BLaER1 treated with 17β-estradiol and CSF1 and Interleukin-3, amounts not matched to agents 10 nM and 100 nM (cell line): ENCODE data around the gene MED15.

Experiments used
- H3K27ac ChIP-seq, 11 experiments: shearing (Covaris generic); formaldehyde crosslinking; 2 replicates each; pipeline ENCODE4 v1.8.1; 2022
- H3K27me3 ChIP-seq, 11 experiments: shearing (Covaris generic); formaldehyde crosslinking; 2 replicates each; pipeline ENCODE4 v1.8.1; 2022
- H3K36me3 ChIP-seq, 11 experiments: shearing (Covaris generic); formaldehyde crosslinking; 2 replicates each; pipeline ENCODE4 v1.8.1; 2022
- H3K4me1 ChIP-seq, 10 experiments: shearing (Covaris generic); formaldehyde crosslinking; 2 replicates each; pipeline ENCODE4 v1.8.1; 2022
- H3K4me2 ChIP-seq, 11 experiments: shearing (Covaris generic); formaldehyde crosslinking; 2 replicates each; pipeline ENCODE4 v1.8.1; 2022
- H3K4me3 ChIP-seq, 10 experiments: shearing (Covaris generic); formaldehyde crosslinking; 2 replicates each; pipeline ENCODE4 v1.8.1; 2022
- H3K9ac ChIP-seq, 11 experiments: shearing (Covaris generic); formaldehyde crosslinking; 2 replicates each; pipeline ENCODE4 v1.8.1; 2022
- H3K9me3 ChIP-seq, 11 experiments: shearing (Covaris generic); formaldehyde crosslinking; replicated peaks in 1 of 11; 2 replicates each; pipeline ENCODE4 v1.8.1; 2022
- H4K20me1 ChIP-seq, 11 experiments: shearing (Covaris generic); formaldehyde crosslinking; 2 replicates each; pipeline ENCODE4 v1.8.1; 2022
- Cebpa-rat ChIP-seq, 11 experiments: shearing (Covaris generic); IDR thresholded peaks; 2 replicates each; pipeline ENCODE4 v1.8.1; 2022

Gene MED15

GRCh38 chr22:20565761-20566160, 58.4 kb downstream of the MED15 start:
- TF ChIP-seq Cebpa-rat (IDR thresholded peaks at IDR 0.05): no peak
- peaks cover 70 to 98% (median 86%) of the 10 kb centered on the region in 11 experiments for H4K20me1 ChIP-seq
- peaks cover 18 to 35% (median 27%) of the 10 kb centered on the region in 10 experiments for H3K4me1 ChIP-seq
- no peaks in the 10 kb centered on the region for H3K27me3 ChIP-seq
- H3K36me3 ChIP-seq: peaks cover 91 to 100% (median 96%) of the 10 kb centered on the region in 11 experiments
- H3K27ac ChIP-seq: no peak overlapping the region
- no peak overlapping the region for H3K4me3 ChIP-seq
- H3K4me2 ChIP-seq: no peak overlapping the region
- H3K9me3 ChIP-seq: no peaks in the 10 kb centered on the region
- no peak overlapping the region for H3K9ac ChIP-seq

- H3K27ac ChIP-seq: no peak overlapping the region
- H3K4me2 ChIP-seq: no peak overlapping the region
- no peaks in the 10 kb centered on the region for H3K9me3 ChIP-seq
- 0 out of 22 replicates have a peak overlapping the region, but pooled peaks of 1 of the 11 experiments have one; percentile 10 for H3K9ac ChIP-seq
- no peak overlapping the region for H3K4me3 ChIP-seq
- peaks cover 79 to 98% (median 95%) of the 10 kb centered on the region in 11 experiments for H4K20me1 ChIP-seq
- H3K4me1 ChIP-seq: peaks cover 18 to 35% (median 27%) of the 10 kb centered on the region in 10 experiments
- peaks cover 91 to 100% (median 96%) of the 10 kb centered on the region in 11 experiments for H3K36me3 ChIP-seq
- no peaks in the 10 kb centered on the region for H3K27me3 ChIP-seq
- TF ChIP-seq Cebpa-rat (IDR thresholded peaks at IDR 0.05): no peak
Measured at GRCh38 chr22:20566420-20567260, 59.2 kb downstream of the MED15 start.

- no peak for TF ChIP-seq Cebpa-rat (IDR thresholded peaks at IDR 0.05)
- Histone ChIP-seq H3K36me3 (peaks cover 91 to 100% (median 96%) of the 10 kb centered on the region in 11 experiments), H3K27me3 (no peaks in the 10 kb centered on the region), H3K9me3 (no peaks in the 10 kb centered on the region), H3K9ac (no peak overlapping the region), H3K4me2 (peak overlapping the region in 2 of 11 experiments; percentile 55 to 60; a peak in 3 of 22 replicates), H3K4me1 (peaks cover 18 to 35% (median 27%) of the 10 kb centered on the region in 10 experiments), H4K20me1 (peaks cover 77 to 100% (median 99%) of the 10 kb centered on the region in 11 experiments), H3K4me3 (no peak overlapping the region), H3K27ac (no peak overlapping the region)
Measured at GRCh38 chr22:20567371-20567847, 60.0 kb downstream of the MED15 start.

DNA sequence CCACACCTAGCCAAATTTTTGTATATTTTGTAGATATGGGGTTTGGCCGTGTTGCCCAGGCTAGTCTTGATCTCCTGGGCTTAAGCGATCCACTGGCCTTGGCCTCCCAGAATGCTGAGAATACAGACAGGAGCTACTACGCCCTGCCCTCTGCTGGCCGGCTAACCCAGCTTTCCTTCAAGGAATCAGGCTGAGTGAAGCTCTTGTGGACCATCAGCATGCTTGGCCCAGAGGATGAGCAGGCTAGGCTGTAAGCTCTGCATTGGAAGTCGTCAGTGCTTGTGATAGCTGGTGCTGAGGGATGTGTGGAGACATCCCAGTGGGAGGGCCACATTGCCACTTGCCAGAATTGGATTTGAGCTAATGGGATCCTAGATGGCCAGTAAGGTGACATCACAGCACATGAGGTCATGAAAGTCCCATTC, 60.6 kb downstream of the MED15 start:
- peaks cover 18 to 35% (median 27%) of the 10 kb centered on the region in 10 experiments for H3K4me1 ChIP-seq
- H3K27me3 ChIP-seq: no peaks in the 10 kb centered on the region
- no peak for TF ChIP-seq Cebpa-rat (IDR thresholded peaks at IDR 0.05)
- H3K36me3 ChIP-seq: peaks cover 91 to 100% (median 96%) of the 10 kb centered on the region in 11 experiments
- peaks cover 71 to 100% (median 98%) of the 10 kb centered on the region in 11 experiments for H4K20me1 ChIP-seq
- peak overlapping the region in 9 of 11 experiments; percentile 25 to 64 (median 51); a peak in 13 of 22 replicates for H3K4me2 ChIP-seq
- H3K9ac ChIP-seq: peak overlapping the region in 1 of 11 experiments; percentile 18; a peak in 1 of 22 replicates
- no peak overlapping the region for H3K4me3 ChIP-seq
- H3K9me3 ChIP-seq: no peaks in the 10 kb centered on the region
- no peak overlapping the region for H3K27ac ChIP-seq

DNA sequence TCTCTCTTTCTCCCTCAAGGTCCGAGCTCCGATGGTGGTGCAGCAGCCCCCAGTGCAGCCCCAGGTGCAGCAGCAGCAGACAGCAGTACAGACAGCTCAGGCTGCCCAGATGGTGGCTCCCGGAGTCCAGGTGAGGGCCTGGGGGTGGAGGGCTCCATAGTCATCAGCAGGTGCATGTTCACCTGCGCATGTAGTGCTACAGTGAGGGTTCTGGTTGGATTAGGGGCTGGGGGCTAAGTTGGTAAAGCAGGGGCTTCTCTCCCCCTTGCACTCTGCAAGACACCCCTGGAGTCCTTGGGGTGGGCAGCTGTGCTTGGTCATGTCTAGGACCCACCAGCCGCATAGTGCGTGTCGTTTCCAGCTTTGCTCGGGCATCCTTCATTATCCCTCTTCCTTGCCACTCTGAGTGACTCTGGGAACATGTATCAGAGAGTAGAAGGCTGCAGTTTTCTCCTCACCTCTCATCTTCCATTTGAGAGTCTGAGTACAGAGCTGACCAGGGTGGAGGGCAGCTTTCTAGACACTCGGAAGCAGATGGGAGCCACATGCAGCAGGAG, 61.2 kb downstream of the MED15 start:
- H3K27ac ChIP-seq: peak overlapping the region in 3 of 11 experiments; percentile 21 to 36 (median 31); a peak in 2 of 22 replicates
- H3K27me3 ChIP-seq: no peaks in the 10 kb centered on the region
- H3K9me3 ChIP-seq: no peaks in the 10 kb centered on the region
- peaks cover 91 to 100% (median 97%) of the 10 kb centered on the region in 11 experiments for H3K36me3 ChIP-seq
- H3K4me2 ChIP-seq: peak overlapping the region; percentile 23 to 64 (median 51); a peak in 21 of 22 replicates
- no peak overlapping the region for H3K4me3 ChIP-seq
- H3K9ac ChIP-seq: peak overlapping the region in 5 of 11 experiments; percentile 18 to 37 (median 22); a peak in 5 of 22 replicates
- TF ChIP-seq Cebpa-rat (IDR thresholded peaks at IDR 0.05): no peak
- peaks cover 18 to 35% (median 27%) of the 10 kb centered on the region in 10 experiments for H3K4me1 ChIP-seq
- H4K20me1 ChIP-seq: peaks cover 70 to 100% (median 97%) of the 10 kb centered on the region in 11 experiments

DNA sequence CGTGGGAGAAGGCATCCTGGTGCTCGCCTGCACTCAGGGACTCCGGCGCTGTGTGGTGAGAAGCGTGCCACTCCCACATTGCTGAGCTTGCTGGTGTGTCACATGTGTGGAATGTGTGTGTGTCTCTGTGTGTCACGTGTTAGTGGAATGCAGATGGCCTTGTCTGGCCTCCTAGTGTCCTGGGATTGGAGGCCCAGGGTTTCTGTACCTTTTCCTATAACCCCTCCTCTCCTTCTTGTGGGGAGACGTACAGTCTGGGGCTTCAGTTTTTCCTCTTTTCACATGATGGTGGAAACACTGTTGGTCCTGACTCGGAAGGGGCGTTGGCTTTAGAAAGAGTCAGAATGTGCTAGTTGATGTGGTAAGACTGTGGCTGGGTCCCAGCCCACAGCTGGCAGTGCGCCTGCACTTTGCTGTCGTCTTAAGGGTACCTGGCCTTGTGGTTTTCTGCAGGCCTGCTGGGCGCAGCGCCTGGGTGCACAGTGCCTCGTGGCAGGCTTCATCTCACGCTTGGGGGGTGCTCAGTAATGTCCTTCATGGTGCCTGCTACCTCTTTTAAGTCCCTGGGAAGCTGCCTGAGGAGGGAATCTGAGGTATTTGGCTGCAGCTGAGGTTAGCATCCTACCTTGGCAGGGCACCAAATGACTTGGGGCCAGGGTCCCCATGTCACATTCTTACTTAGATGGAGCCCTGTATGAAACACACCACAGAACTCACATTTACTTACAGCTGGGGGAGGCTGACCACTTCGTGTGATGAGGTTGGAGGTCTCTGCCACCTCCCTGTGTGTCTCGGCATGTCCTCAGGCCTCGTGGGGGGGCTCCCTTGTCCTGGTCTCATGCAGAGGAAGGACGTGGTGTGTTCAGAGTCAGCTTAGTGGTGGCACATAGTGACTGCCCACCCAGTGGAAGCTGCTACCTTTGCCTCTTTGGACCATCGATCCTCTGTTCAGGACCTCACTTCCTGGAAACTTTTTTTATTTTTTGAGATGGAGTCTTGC, 61.9 kb downstream of the MED15 start:
- Histone ChIP-seq H3K27ac (peak overlapping the region in 3 of 11 experiments; percentile 29 to 36 (median 31); a peak in 3 of 22 replicates), H3K9ac (peak overlapping the region in 6 of 11 experiments; percentile 12 to 37 (median 21); a peak in 5 of 22 replicates), H3K36me3 (peaks cover 96 to 100% (median 100%) of the 10 kb centered on the region in 11 experiments), H3K4me3 (no peak overlapping the region), H3K4me2 (peak overlapping the region; percentile 23 to 64 (median 51); a peak in 21 of 22 replicates), H4K20me1 (peaks cover 67 to 100% (median 97%) of the 10 kb centered on the region in 11 experiments), H3K9me3 (no peaks in the 10 kb centered on the region), H3K27me3 (no peaks in the 10 kb centered on the region), H3K4me1 (peaks cover 18 to 35% (median 27%) of the 10 kb centered on the region in 10 experiments)
- TF ChIP-seq Cebpa-rat (IDR thresholded peaks at IDR 0.05): no peak

DNA sequence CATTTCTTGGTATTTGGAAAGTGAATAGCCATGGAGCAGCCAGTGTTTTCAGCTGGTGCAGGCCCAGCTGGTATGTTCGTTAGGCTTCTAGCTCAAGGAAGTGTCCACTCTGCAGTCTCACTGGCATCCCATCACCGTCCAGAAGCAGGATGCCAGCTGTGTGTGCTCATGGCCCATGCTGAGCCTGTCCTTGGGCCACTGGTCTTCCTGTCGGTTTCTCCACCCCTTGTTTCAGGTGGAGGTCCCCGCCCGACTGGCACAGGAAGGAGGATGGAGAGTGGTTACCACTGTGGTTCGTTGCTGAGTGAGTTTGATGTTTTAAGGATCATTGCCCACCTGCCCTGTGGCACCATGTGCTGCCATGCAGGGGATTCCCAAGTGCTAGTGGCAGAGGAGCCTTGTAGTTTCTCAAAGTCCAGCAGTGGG, 63.7 kb downstream of the MED15 start:
- H4K20me1 ChIP-seq: peaks cover 62 to 100% (median 96%) of the 10 kb centered on the region in 11 experiments
- no peak for TF ChIP-seq Cebpa-rat (IDR thresholded peaks at IDR 0.05)
- H3K27ac ChIP-seq: no peak overlapping the region
- peaks cover 96 to 100% (median 100%) of the 10 kb centered on the region in 11 experiments for H3K36me3 ChIP-seq
- peaks cover 24 to 43% (median 31%) of the 10 kb centered on the region in 10 experiments for H3K4me1 ChIP-seq
- H3K9me3 ChIP-seq: no peaks in the 10 kb centered on the region
- no peak overlapping the region for H3K4me3 ChIP-seq
- no peak overlapping the region for H3K9ac ChIP-seq
- H3K27me3 ChIP-seq: no peaks in the 10 kb centered on the region
- H3K4me2 ChIP-seq: no peak overlapping the region

- Histone ChIP-seq H3K9me3 (no peaks in the 10 kb centered on the region), H3K9ac (no peak overlapping the region), H3K27ac (no peak overlapping the region), H3K27me3 (no peaks in the 10 kb centered on the region), H3K36me3 (peaks cover 96 to 100% (median 100%) of the 10 kb centered on the region in 11 experiments), H3K4me1 (peaks cover 29 to 48% (median 35%) of the 10 kb centered on the region in 10 experiments), H3K4me2 (no peak overlapping the region), H4K20me1 (peaks cover 63 to 100% (median 96%) of the 10 kb centered on the region in 11 experiments), H3K4me3 (no peak overlapping the region)
- TF ChIP-seq Cebpa-rat (IDR thresholded peaks at IDR 0.05): no peak
Measured at GRCh38 chr22:20571531-20572007, 64.2 kb downstream of the MED15 start.
